ENCODE results near the gene WDR38.
"Not testable (repeated sequence)": the region's sequence is repeated elsewhere in the genome, so short reads cannot be mapped to it uniquely, and the experiment has no call there.

WDR38 gene

DNA sequence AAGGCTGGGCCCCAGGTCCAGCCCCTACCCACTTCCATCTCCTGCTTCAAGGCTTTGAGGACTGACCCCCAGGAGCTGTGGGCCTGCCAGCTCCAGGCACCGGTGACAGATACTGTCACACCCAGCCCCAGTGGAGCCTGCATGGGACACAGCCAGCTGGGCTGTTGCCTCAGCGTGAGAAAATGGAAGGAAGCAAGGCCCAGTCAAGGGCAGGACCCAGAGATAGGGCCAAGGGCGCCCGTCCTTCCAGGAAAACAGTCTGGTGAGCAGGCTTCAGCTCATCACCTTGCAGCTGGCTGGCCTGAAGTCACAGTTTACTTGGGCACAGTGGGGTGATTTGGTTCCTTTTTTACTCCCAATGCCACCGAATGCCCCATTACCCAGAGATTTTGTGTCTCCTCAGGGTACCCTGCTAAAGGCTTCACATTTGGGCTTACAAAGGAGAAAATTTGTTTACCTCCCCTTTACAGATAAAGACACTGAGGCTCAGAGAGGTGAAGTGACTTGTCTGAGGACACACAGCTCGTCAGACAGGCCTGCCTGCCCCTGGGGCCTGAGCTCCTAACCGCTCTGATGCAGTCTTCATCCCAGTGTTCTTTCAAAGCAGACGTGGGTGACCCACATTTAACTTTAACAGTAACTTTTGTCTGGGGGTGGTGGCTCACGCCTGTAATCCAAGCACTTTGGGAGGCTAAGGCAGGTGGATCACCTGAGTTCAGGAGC, 21.5 kb upstream of the WDR38 start:
- no peak for DNase-seq (ENCODE audit: low read depth in 4 of 4, low spot score in 1 of 4)

DNA sequence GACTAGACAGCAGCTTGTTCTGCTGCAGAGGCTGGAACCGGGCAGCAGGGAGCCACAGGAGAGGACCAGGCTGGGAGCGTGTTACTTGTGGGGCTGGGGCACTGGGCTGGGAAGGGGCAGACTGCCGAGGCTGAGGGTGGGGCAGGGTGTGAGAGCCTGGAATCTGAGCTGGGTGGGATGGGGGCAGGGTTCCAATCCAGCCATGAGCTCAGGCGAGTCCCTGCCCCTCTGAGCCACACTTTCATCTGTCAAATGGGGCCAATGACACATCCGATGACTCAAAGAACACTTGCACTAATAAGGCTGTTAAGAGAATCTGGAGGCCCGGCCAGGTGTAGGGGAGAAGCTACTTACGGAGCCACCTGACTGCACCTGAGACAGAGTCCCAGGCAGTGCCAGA, 18.7 kb upstream of the WDR38 start:
- DNase-seq (ENCODE audit: low read depth in 4 of 4, low spot score in 1 of 4) = no peak

DNA sequence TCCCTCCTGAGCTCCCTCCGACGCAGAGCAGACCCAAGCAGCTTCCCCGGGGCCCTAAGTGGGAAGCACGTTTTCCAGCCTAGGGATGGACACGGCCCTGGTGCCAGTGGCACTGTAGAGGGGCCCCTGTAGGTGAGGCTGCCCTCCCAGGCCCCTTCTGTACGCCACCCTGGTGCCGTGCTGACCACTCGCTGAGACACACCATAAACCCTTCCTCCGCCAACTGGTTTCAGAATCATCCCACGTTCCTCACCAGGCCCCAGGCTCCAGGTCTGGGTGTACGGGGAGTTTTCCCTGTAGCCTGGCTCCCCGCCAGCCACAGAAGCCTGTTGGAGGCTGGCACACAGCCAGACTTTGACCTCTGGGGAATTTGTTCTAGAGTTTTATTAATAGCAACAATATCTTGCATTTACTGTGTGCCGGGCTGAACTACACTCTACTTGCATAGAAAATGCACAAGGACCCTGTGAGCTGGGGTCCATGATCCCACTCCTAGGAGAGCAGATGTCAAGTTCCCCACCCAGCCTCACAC, 18.2 kb upstream of the WDR38 start:
- no peak for DNase-seq (ENCODE audit: low read depth in 4 of 4, low spot score in 1 of 4)

DNA sequence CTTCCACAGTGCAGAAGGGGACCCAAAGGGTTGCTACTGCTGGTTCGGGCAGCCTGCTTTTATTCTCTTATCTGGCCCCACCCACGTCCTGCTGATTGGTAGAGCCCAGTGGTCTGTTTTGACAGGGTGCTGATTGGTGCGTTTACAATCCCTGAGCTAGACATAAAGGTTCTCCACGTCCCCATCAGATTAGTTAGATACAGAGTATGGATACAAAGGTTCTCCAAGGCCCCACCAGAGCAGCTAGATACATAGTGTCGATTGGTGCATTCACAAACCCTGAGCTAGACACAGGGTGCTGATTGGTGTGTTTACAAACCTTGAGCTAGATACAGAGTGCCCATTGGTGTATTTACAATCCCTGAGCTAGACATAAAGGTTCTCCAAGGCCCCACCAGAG, 15.1 kb upstream of the WDR38 start:
- DNase-seq (ENCODE audit: low read depth in 4 of 4, low spot score in 1 of 4) = not testable (repeated sequence)

DNA sequence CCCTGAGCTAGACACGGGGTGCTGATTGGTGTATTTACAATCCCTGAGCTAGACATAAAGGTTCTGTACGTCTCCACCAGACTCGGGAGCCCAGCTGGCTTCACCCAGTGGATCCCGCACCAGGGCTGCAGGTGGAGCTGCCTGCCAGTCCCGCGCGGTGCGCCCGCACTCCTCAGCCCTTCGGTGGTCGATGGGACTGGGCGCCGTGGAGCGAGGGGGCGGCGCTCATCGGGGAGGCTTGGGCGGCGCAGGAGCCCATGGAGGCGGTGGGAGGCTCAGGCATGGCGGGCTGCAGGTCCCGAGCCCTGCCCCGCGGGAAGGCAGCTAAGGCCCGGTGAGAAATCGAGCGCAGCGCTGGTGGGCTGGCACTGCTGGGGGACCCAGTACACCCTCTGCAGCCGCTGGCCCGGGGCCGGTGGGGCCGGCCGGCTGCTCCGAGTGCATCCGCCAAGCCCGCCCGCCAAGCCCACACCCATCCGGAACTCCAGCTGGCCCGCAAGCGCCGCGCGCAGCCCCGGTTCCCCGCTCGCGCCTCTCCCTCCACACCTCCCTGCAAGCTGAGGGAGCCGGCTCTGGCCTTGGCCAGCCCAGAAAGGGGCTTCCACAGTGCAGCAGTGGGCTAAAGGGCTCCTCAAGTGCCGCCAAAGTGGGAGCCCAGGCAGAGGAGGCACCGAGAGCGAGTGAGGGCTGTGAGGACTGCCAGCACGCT, 14.5 kb upstream of the WDR38 start:
- not testable (repeated sequence) for DNase-seq (ENCODE audit: low read depth in 4 of 4, low spot score in 1 of 4)

DNA sequence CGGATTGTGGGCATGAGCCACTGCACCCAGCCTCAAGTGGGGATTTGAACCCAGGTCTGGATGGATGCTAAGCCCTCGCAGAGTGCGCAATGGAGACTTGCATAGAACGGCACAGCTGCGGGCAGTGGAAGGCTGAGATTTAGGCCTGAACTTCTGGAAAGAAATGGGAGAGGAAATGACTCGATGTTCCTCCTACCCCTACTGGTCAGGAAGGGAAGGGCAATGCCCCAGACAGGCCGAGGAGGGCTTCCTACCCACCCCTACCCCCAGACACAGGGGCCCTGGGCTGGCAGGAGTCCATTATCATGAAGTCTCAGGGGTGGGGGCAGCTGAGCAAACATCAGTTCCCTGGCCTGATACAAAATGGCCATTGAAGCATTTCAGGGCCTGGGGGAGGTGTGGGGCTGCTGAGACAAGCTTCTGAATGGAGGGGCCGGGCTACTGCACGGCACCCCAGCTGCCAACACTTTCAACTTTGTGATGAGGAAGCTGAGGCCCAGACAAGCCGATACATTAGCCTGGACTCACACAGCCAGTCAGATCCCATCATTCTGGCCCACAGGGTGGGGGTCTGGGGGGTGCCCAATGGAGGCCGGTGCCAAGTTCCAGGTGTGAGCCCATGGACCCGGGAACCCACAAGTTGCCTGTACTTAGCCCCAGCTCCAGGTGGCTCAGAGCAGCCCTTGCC, 13.5 kb upstream of the WDR38 start:
- no peak for DNase-seq (ENCODE audit: low read depth in 4 of 4, low spot score in 1 of 4)

DNA sequence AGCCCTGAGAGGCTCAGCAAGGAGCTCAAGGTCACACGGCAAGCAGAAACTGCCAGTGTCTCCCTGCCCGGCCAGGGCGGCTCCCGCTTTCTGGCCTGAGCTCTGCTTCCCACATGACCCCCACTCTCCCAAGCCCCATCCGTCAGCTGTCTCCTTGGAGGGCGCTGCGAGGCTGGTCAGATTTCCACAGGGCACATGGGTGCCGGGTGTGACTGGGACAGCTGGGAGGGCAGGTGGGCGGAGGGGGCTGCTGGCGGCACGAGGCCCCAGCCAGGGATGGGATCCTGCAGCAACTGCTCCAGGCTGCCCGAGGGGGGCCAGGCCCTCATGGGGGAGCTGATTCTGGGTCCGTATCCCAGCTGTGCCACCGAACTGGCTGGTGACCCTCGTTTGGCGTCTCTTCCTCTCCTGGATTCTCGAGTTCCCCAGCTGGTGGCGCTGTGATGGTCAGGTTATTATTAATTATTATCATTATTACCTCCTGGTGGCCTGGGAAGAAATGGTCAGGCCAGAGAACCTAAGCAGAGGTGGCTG, 12.9 kb upstream of the WDR38 start:
- DNase-seq (ENCODE audit: low read depth in 4 of 4, low spot score in 1 of 4) = no peak

DNA sequence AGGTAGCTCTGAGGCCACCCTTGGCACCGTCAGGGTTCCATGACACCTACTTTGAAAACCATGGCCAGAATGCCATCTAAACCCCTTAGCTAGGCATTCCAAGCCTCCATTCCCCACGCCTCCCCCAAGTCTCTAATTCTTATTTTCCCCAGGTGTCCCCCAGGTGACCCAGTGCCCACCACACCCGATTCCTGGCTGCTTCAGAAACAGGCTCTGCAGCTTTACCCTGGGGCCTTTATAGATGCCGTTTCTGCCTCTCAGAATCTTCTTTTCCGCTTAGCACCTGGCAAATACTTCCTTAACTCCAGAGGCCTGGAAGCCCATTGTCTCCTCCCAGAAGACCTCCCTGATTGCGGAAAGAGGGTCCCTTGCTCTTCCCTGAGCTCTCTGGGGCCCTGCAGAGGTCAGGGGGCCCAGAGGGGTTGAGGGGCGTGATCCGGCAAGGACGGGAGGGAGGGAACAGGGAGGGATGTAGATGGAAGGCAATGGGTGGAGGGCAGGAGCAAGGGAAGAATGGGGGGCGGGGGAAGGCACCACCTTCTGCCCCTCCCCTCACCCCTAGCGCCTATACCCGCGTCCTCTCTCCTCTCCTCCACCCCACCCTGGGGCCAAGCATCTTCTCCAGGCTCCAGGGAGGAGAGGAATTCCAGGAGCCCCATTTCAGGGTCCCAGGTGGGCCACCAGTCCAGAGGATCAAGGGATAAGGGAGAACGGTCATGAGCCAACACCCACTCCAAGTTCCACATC, 12.0 kb upstream of the WDR38 start:
- DNase-seq (ENCODE audit: low read depth in 4 of 4, low spot score in 1 of 4) = no peak

DNA sequence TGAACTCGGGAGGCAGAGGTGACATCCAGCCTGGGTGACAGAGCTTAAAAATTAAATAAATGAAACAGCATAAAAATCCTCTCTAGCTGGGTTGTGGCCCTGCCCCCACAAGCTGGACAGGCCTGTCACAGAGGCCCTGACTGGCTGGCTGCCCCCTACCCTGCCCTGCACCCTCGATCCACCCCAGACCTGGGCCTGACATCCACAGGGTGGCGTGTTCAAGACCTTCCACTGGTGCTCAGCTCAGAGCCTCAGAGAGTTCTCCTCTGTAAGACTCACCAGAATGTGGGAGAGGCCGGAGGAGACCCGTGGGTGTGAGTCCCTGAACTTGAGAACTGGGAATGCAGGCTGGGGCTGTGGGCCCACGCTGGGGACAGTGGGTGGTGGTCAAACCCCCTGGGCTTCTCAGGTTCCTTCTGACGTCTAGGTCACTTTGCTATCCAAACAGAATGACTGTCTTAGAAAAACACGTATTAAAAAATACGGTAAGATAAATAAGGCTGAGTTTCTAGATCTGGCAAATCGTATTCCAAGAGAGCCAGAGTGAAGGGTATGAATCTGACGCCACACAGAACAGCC, 9.7 kb upstream of the WDR38 start:
- no peak for DNase-seq (ENCODE audit: low read depth in 4 of 4, low spot score in 1 of 4)

DNA sequence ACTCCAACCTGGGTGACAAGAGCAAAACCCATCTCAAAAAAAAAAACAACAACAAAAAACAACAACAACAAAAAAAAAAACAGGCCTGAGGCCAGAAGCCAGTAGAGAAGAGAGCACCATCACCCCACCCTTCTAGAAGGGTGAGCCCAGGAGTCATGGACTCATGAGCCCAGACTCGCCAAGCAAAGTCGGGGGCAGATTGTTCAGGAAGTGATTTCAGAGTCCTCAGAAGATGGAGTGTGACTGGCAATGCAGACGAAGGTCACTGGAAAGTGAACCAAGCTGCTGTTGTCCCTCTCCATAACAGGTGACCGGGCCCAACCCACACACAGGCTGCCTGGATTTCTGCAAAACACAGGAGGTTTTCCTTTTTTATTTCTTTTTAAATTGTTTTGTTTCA, 9.0 kb upstream of the WDR38 start:
- no peak for DNase-seq (ENCODE audit: low read depth in 4 of 4, low spot score in 1 of 4)

DNA sequence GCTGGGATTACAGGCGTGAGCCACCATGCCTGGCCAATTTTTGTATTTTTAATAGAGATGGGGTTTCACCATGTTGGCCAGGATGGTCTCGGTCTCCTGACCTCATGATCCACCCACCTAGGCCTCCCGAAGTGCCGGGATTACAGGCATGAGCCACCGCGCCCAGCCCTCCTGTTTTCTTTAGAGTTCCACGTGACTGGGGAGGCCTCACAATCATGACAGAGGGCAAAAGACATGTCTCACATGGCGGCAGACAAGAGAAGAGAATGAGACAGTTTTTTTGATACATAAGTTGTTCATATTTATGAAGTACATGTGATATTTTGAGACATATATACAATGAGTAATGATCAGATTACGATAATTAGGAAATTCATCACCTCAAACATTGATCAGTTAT, 6.8 kb upstream of the WDR38 start:
- not testable (repeated sequence) for DNase-seq (ENCODE audit: low read depth in 4 of 4, low spot score in 1 of 4)

DNA sequence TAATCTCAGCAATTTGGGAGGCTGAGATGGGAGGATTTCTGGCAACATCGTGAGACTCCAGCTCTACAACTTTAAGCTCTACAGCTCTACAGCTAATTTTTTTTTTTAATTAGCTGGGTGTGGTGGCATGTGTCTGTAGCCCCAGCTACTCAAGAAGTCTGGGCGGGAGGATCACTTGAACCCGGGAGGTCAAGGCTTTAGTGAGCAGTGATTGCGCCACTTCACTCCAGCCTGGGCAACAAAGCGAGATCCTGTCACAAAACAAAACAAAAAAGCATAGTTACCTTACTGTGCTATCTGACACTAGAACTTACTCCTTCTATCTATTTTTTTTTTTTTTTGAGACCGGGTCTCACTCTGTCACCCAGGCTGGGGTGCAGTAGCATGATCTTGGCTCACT, 6.3 kb upstream of the WDR38 start:
- no peak for DNase-seq (ENCODE audit: low read depth in 4 of 4, low spot score in 1 of 4)

DNA sequence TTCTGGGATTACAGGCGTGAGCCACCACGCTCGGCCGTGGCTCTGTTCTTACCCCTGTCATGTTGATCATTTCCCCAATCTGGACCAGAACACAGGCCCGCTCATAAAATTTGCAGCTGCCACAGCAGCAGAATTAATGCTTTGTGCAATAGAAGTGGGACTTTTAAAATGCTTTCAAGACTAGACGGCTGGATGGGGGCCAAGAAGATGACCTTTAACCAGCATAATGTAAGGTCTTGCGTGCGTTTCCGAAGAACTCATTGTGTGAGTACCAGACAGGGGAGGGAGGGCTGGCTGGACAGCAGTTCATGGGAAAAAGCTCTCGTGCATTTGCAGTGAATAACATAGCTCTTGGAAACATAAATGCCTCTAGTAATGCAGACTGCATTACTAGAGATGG, 3.5 kb upstream of the WDR38 start:
- DNase-seq (ENCODE audit: low read depth in 4 of 4, low spot score in 1 of 4) = no peak

DNA sequence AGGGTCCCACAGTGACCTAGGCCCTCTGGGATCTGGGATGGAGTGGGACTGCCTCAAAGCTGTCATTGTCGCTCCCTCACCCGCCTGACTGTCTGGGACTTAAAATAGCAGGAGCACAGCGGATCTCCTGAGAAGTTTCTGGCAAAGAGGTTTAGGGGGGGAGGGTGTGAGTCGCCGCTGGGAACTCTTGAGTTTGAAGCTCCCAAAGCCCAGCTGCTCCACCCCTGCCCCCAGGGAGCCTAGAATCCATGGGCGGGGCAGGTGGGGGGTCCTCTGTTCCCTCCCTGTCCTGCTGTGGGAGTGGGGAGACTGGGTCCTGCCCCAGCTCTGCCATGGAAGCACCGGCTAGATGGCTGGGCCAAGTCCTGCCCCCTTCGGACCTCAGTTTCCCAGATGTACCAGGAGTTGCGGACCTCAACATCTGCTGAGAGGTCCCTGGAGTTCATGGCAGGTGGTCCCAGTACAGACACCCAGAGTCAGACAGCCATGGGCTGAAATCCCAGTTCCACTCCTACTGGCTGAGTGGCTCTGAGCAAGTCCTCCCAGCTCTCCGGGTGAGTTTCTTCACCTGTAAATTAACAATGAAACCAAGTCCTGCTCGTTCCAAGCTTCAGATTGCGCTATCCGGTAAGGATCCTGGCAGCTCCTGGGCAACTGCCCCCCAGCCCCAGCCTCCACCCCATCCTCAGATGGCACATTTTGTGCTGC, 985 bp upstream of the WDR38 start:
- no peak for DNase-seq (ENCODE audit: low read depth in 4 of 4, low spot score in 1 of 4)

DNA sequence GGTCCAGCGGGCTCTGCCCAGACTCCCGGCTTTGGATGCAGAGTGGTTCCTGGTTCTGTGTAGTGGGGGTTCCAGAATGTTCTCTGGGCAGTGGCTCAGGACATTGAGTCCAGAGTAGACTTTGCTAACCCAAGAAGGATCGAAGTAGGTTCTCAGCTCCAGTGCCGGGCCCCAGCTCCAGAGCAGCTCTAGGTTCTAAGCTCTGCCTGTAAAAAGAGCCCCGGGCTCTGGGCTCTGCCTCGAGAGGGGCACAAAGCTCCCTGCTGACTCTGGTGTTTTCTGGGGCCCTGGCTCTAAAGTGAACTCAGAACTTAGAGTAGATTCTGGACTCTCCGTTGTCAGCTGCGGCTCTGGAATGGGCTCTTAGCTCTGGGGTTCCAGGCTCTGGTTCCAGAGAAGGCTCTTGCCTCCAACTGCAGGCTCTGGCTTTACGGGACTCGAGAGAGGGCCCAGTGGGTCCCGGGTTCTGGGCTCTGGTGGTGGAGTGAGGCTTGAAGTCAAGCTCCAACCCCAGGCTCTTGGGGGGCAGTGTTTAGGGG, 414 bp downstream of the WDR38 start:
- DNase-seq (ENCODE audit: low read depth in 4 of 4, low spot score in 1 of 4) = no peak

DNA sequence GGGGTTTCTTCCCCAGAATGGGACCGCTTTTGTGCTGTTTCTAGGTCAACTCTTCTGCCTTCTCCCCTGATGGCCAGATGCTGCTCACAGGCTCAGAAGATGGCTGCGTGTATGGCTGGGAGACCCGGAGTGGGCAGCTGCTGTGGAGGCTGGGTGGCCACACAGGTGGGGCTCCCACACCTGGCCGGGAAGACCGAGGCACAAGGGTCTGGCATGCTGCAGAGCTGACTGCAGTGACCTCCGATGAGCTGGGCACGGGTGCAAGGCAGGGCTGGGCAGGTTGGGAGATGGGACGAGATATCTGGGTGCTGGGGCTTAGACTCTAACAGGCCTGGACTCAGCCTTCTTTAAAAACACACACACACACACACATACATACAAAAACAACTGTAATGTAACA, 901 bp downstream of the WDR38 start:
- no peak for DNase-seq (ENCODE audit: low read depth in 4 of 4, low spot score in 1 of 4)

DNA sequence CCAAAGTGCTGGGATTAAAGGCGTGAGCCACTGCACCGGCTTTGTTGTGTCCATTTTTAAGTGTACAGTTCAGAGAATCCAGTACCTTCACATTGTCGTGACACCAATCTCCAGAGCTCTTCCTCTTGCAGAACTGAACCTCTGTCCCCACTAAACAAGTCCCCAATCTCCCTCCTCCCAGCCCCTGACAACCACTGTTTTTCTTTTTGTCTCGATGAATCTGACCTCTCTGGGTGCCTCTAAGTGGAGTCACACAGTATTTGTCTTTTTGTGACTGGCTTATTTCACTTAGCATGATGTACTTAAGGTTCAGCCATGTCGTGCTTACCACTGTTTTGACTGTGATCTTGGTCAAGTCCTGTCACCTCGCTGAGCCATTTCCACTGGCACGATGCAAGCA, 1.6 kb downstream of the WDR38 start:
- no peak for DNase-seq (ENCODE audit: low read depth in 4 of 4, low spot score in 1 of 4)

DNA sequence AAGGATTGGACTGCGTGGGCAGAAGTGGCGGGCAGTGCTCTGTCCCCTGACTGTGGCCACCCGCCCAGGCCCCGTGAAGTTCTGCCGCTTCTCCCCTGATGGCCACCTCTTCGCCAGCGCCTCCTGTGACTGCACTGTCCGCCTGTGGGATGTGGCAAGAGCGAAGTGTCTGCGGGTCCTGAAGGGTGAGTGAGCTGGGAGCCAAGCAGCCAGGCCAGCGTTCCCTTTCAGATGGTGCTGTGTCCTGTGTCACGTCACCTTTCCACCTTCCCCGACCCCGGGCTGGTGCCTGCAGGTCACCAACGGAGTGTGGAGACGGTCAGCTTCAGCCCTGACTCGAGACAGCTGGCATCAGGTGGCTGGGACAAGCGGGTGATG, 2.3 kb downstream of the WDR38 start:
- DNase-seq (ENCODE audit: low read depth in 4 of 4, low spot score in 1 of 4) = no peak

DNA sequence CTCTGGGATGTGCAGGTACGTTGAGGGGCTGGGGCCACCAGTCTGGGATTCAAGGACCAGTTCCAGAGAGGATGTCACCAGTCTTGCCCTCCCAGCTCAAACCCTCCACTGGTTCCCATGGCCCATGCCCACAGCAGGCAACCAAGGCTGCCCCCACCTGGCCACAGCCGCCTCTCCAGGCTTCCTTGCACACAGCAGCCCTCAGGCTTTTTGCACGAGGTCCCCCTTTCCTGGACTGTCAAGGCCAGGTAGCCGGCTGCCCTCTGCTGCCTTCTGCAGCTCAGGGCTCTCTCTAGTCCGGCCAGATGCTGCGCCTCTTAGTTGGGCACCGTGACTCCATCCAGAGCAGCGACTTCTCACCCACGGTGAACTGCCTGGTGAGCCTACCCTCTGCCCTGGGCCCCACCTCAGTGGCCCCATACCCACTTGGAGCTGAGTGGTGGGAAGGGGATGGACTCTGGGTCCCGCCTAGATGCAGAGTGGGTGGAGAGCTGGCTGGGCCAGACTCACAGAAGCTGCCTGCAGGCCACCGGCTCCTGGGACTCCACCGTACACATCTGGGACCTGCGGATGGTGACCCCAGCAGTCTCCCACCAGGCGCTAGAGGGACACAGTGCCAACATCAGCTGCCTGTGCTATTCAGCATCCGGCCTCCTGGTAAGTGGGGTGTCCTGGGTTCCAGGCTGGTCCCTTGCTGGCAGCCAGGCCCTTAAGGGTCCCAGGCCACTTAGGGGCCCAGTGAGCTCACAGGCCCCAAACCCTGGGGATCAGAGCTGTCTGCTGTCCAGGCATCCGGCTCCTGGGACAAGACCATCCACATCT, 2.9 kb downstream of the WDR38 start:
- peak in 2 of 4 experiments; percentile 14 to 32 for DNase-seq (ENCODE audit: low read depth in 4 of 4, low spot score in 1 of 4)

Measured in stimulated activated CD4-positive, alpha-beta T cell treated with anti-CD3 and anti-CD28 coated beads, Interleukin-1b, Interleukin-23, amount 100 ng/mL, for 24 hours (primary cell).